Tibial artery (tissue), 4 donors: ENCODE measurements around the gene SH2D4B.

Experiments
- DNase-seq, 2 donors: peaks; one replicate each; pipeline ENCODE4 v3.0.0-alpha.2; 2019
- H3K27ac ChIP-seq, 2 donors: fragments of 200-600 bp; sonication (generic) in 1 of 2; 1 replicate in 1 of 2; 2 replicates in 1 of 2; pipeline ENCODE4 v1.5.1; 2018 to 2019; ENCODE audit warnings: mild to moderate bottlenecking in 1 of 2
- H3K27me3 ChIP-seq, 2 donors: fragments of 200-600 bp; sonication (generic) in 1 of 2; one replicate each; pipeline versions ENCODE4 v1.5.1 to v1.6.0; 2016 to 2019
- H3K36me3 ChIP-seq, 3 donors: fragments of 200-600 bp; sonication (generic) in 2 of 3; one replicate each; pipeline ENCODE4 v1.5.1; 2016 to 2019; ENCODE audit warnings: mild to moderate bottlenecking in 2 of 3
- H3K4me1 ChIP-seq, 4 donors: fragments of 200-600 bp; sonication (generic) in 2 of 4; 1 replicate in 3 of 4; 2 replicates in 1 of 4; pipeline ENCODE4 v1.5.1; 2016 to 2019
- H3K4me3 ChIP-seq, 2 donors: fragments of 200-600 bp; sonication (generic) in 1 of 2; 1 replicate in 1 of 2; 2 replicates in 1 of 2; pipeline ENCODE4 v1.5.1; 2018 to 2019; ENCODE audit warnings: mild to moderate bottlenecking in 2 of 2
- H3K9me3 ChIP-seq, 3 donors: fragments of 200-600 bp; sonication (generic) in 1 of 3; one replicate each; pipeline ENCODE4 v1.5.1; 2016 to 2019
- CTCF ChIP-seq, 2 experiments: fragments of 200-600 bp in 1 of 2; fragments of 450-650 bp in 1 of 2; IDR thresholded peaks; one replicate each; pipeline ENCODE4 v1.5.1; 2017 to 2019; ENCODE audit warnings: antibody characterized with exemption in 2 of 2, mild to moderate bottlenecking in 1 of 2, moderate library complexity in 1 of 2
- intact Hi-C: fragments of 100-400 bp; cut with DNase I; formaldehyde crosslinking; loops from one replicate; pipeline ENCODE4 v1.15.0; 2023; ENCODE audit warnings: low total_unique reads

SH2D4B gene

GRCh38 chr10:80598084-80598798, 60.5 kb downstream of the SH2D4B start:
- H3K36me3 ChIP-seq, result no peaks in the 10 kb centered on the region
- TF ChIP-seq CTCF (IDR thresholded peaks at IDR 0.05), result no peak
- H3K4me3 ChIP-seq, result no peak overlapping the region
- no peak for DNase-seq
- no peak overlapping the region for H3K27ac ChIP-seq
- no peaks in the 10 kb centered on the region for H3K4me1 ChIP-seq
- intact Hi-C loops, result no loop called here
- H3K9me3 ChIP-seq, result no peaks in the 10 kb centered on the region
- no peaks in the 10 kb centered on the region for H3K27me3 ChIP-seq

DNA sequence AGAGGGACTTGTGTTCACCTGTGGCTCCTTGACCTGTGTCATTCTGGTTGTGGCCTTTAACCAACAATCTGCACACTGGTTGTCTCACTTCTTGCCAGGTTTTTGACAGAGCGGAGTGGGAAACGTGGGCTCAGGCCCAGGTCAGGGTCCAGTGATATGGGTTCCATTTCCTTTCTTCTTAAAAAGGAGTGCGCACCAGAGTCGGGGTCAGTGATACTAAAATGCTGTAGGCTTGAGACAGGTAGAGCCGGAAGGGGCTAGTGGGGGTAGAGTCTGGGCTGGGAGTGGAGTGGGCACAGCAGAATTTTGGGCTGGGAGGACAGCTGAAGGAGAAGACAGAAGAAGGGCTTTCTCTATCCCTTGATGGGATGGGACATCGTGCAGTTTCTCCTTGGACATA, 61.2 kb downstream of the SH2D4B start:
- Histone ChIP-seq H3K4me1 (no peaks in the 10 kb centered on the region), H3K9me3 (no peaks in the 10 kb centered on the region), H3K36me3 (no peaks in the 10 kb centered on the region), H3K27me3 (no peaks in the 10 kb centered on the region), H3K4me3 (no peak overlapping the region), H3K27ac (no peak overlapping the region)
- TF ChIP-seq CTCF (IDR thresholded peaks at IDR 0.05), result no peak
- DNase-seq, result no peak
- intact Hi-C loops, result no loop called here

DNA sequence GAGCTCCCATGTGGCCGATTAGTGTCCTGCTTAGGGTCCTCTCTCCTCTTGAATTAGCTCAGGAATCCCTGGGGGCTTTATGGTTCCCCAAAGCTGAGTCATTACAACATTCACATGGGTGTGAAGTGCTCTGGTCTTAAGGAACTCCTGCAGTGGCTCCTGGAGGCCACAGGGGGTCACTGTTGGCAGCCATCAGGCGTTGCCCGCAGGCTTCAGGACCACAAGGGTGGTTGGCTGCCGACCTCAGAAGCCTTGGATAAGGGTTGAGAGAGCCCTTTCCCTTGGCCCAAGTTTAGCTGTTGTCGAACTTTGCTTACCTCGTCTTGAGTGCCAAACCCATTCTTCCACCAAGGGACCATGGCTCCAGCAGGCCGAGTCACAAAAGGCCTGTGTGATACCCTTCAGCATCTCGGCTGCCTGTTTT, 61.7 kb downstream of the SH2D4B start:
- peak; percentile 16 to 31 for TF ChIP-seq CTCF (IDR thresholded peaks at IDR 0.05)
- H3K27ac ChIP-seq, result no peak overlapping the region
- no peak overlapping the region for H3K4me3 ChIP-seq
- no peaks in the 10 kb centered on the region for H3K9me3 ChIP-seq
- no peak for DNase-seq
- H3K27me3 ChIP-seq, result no peaks in the 10 kb centered on the region
- no peaks in the 10 kb centered on the region for H3K36me3 ChIP-seq
- intact Hi-C loops, result no loop called here
- no peaks in the 10 kb centered on the region for H3K4me1 ChIP-seq

- no peak for DNase-seq
- H3K27me3 ChIP-seq, result no peaks in the 10 kb centered on the region
- no peak overlapping the region for H3K27ac ChIP-seq
- no peaks in the 10 kb centered on the region for H3K4me1 ChIP-seq
- no peak overlapping the region for H3K4me3 ChIP-seq
- H3K36me3 ChIP-seq, result no peaks in the 10 kb centered on the region
- no peaks in the 10 kb centered on the region for H3K9me3 ChIP-seq
- intact Hi-C loops, result no loop called here
- no peak for TF ChIP-seq CTCF (IDR thresholded peaks at IDR 0.05)
These were observed 62.6 kb downstream of the SH2D4B start for GRCh38 chr10:80600256-80600655.

GRCh38 chr10:80602881-80603280, 65.2 kb downstream of the SH2D4B start:
- intact Hi-C loops, result no loop called here
- H3K4me1 ChIP-seq, result no peaks in the 10 kb centered on the region

More at GRCh38 chr10:80602881-80603280, 65.2 kb downstream of the SH2D4B start:
- no peak for DNase-seq
- Histone ChIP-seq H3K27me3 (no peaks in the 10 kb centered on the region), H3K36me3 (no peaks in the 10 kb centered on the region), H3K4me3 (no peak overlapping the region), H3K9me3 (no peaks in the 10 kb centered on the region), H3K27ac (no peak overlapping the region)
- TF ChIP-seq CTCF (IDR thresholded peaks at IDR 0.05), result no peak
